Fibroblast of lung (primary cell): Measurements from ENCODE around the gene TUBG2.

Source experiments
- EZH2 ChIP-seq: IDR thresholded peaks from 2 replicates; pipeline ENCODE4 v1.5.1; 2012; ENCODE audit warnings: low read length, control low read depth, mild to moderate bottlenecking; ENCODE audit errors: missing control alignments
- TF ChIP-seq, protein P1 (sequence below), 2 donors: IDR thresholded peaks in 1 of 2; conservative IDR thresholded peaks in 1 of 2; 1 replicate in 1 of 2; 2 replicates in 1 of 2; pipeline ENCODE4 v1.5.1; 2011 to 2012; ENCODE audit warnings: low read length in 2 of 2, control low read depth in 1 of 2, inconsistent platforms in 1 of 2, low read depth in 1 of 2, mild to moderate bottlenecking in 1 of 2

DNA sequence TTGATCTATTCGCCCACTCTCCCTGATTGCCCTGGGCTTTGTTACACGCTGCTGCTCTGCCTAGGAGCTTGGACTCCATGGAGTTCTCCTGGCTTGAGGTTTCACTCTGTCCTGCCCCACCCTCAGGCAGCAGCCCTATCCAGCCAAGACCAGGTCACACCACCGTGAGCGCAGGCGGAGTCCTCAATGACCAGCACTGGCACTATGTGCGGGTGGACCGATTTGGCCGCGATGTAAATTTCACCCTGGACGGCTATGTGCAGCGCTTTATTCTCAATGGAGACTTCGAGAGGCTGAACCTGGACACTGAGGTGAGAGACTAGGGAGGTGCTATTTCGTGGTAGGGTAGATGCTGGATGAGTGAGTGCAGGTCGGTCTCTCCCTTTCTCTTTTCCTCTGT is 26.7 kb downstream of the TUBG2 start:
- TF ChIP-seq, protein P1, sequence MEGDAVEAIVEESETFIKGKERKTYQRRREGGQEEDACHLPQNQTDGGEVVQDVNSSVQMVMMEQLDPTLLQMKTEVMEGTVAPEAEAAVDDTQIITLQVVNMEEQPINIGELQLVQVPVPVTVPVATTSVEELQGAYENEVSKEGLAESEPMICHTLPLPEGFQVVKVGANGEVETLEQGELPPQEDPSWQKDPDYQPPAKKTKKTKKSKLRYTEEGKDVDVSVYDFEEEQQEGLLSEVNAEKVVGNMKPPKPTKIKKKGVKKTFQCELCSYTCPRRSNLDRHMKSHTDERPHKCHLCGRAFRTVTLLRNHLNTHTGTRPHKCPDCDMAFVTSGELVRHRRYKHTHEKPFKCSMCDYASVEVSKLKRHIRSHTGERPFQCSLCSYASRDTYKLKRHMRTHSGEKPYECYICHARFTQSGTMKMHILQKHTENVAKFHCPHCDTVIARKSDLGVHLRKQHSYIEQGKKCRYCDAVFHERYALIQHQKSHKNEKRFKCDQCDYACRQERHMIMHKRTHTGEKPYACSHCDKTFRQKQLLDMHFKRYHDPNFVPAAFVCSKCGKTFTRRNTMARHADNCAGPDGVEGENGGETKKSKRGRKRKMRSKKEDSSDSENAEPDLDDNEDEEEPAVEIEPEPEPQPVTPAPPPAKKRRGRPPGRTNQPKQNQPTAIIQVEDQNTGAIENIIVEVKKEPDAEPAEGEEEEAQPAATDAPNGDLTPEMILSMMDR (conservative IDR thresholded peaks at IDR 0.05 in 1 of 2, IDR thresholded peaks at IDR 0.05 in 1 of 2; ENCODE audit: low read depth in 1 of 2, low read length in 2 of 2), result no peak
- no peak for TF ChIP-seq EZH2
